Endodermal cell (in vitro differentiated cells): ENCODE data around the gene NFIC. TPM values are rescaled to one million over a fixed set of nuclear protein-coding genes. Genes with fewer than 3 reads are reported as not detected.

Experiments used
- DNase-seq: peaks from one replicate; pipeline ENCODE4 v3.0.0-alpha.2; 2017
- H3K27ac ChIP-seq: 2 replicates; pipeline ENCODE4 v1.5.1; 2013; ENCODE audit warnings: mild to moderate bottlenecking, low read depth, low read length, moderate library complexity
- H3K27me3 ChIP-seq: 2 replicates; pipeline ENCODE4 v1.6.1; 2013; ENCODE audit warnings: mild to moderate bottlenecking, low read length, moderate library complexity; ENCODE audit not compliant: insufficient read depth, control insufficient read depth, poor library complexity, severe bottlenecking
- H3K36me3 ChIP-seq: 2 replicates; pipeline ENCODE4 v1.7.0; 2013; ENCODE audit warnings: mild to moderate bottlenecking, low read length, moderate library complexity; ENCODE audit not compliant: control insufficient read depth, insufficient read depth
- H3K4me1 ChIP-seq: one replicate; pipeline ENCODE4 v1.7.0; 2013; ENCODE audit warnings: low read length; ENCODE audit not compliant: control insufficient read depth, insufficient read depth
- H3K4me3 ChIP-seq: 2 replicates; pipeline ENCODE4 v1.5.1; 2013; ENCODE audit warnings: mild to moderate bottlenecking, low read length, moderate library complexity
- H3K9ac ChIP-seq: 2 replicates; pipeline ENCODE4 v1.6.1; 2013; ENCODE audit warnings: mild to moderate bottlenecking, low read length, moderate library complexity; ENCODE audit not compliant: poor library complexity, severe bottlenecking; ENCODE audit errors: extremely low read depth
- H3K9me3 ChIP-seq: 2 replicates; pipeline ENCODE4 v1.6.1; 2013; ENCODE audit warnings: mild to moderate bottlenecking, low read length, moderate library complexity; ENCODE audit not compliant: control insufficient read depth
- H3K27ac Mint-ChIP-seq: 2 replicates; pipeline ENCODE4 v1.8.0; 2020; ENCODE audit warnings: mixed read lengths
- H3K27me3 Mint-ChIP-seq: 2 replicates; pipeline ENCODE4 v1.8.0; 2021; ENCODE audit warnings: mild to moderate bottlenecking, mixed read lengths; ENCODE audit not compliant: insufficient read depth
- H3K36me3 Mint-ChIP-seq: 2 replicates; pipeline ENCODE4 v1.8.0; 2020; ENCODE audit warnings: low read depth, mixed read lengths
- H3K4me1 Mint-ChIP-seq: 2 replicates; pipeline ENCODE4 v1.8.0; 2020; ENCODE audit warnings: mixed read lengths
- H3K4me3 Mint-ChIP-seq: 2 replicates; pipeline ENCODE4 v1.8.0; 2020; ENCODE audit warnings: mild to moderate bottlenecking, moderate library complexity, mixed read lengths
- H3K9me3 Mint-ChIP-seq: 2 replicates; pipeline ENCODE4 v1.8.0; 2020; ENCODE audit warnings: mild to moderate bottlenecking, mixed read lengths
- CTCF ChIP-seq: fragments of 200-600 bp; sonication (generic); conservative IDR thresholded peaks from 2 replicates; pipeline ENCODE4 v1.5.0; 2021; ENCODE audit warnings: antibody characterized with exemption, mild to moderate bottlenecking
- WGBS, 2 experiments: methylation state at CpG; one replicate each; pipeline versions ENCODE4 v1.1.5 to v1.1.7; 2013; ENCODE audit warnings: missing lambda C conversion rate in 2 of 2, mixed read lengths in 1 of 2; ENCODE audit not compliant: insufficient coverage in 1 of 2, insufficient read length in 1 of 2; 5-methylcytosine and 5-hydroxymethylcytosine counted together
- total RNA-seq, 2 donors: library from RNA; stranded (reverse); fragmentation: NEBNext Ultra II Directional in 1 of 2; extraction: Animal tissue kit (Norgen Biotek cat#: 25700) in 1 of 2; gene quantifications; 2 replicates in 1 of 2; 3 replicates in 1 of 2; pipeline ENCODE4 v1.2.1, GENCODE V29; 2021

NFIC gene
- total RNA-seq, 2 donors from 2014 or later: 5.2 to 6.6 TPM

DNA sequence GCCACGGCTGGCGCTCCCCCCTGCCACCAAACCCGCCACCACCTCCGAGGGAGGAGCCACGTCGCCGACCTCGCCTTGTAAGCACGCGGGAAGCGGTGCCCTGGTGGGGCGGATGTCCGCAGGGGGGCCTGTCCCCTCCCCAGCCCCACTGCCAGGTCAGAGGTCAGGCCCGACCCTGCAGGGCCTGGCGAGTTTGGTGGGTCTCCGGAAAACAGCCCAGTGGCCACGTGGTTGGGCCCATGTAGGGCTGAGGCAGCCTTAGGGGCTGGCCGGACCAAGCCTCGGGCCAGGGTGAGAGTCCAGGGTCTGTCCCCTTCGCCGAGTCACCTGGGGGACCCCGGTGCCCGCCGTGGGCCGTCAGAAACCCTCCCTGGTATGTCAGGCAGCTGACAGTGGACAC, 87.5 kb downstream of the NFIC start:
- Histone ChIP-seq H3K36me3 (no peaks in the 10 kb centered on the region), H3K9me3 (no peaks in the 10 kb centered on the region), H3K4me3 (no peak overlapping the region), H3K27me3 (no peaks in the 10 kb centered on the region), H3K27ac (no peak overlapping the region), H3K4me1 (peaks cover 8% of the 10 kb centered on the region), H3K9ac (no peak overlapping the region)
- no peak for DNase-seq
- WGBS, 2 experiments: 93 to 97% methylated on average over 10 to 25 of the region's 25 CpGs
- Mint-ChIP-seq H3K36me3 (no peaks in the 10 kb centered on the region), H3K4me3 (no peak overlapping the region), H3K4me1 (peaks cover 7% of the 10 kb centered on the region), H3K27ac (no peak overlapping the region), H3K27me3 (no peaks in the 10 kb centered on the region), H3K9me3 (no peaks in the 10 kb centered on the region)
- no peak for TF ChIP-seq CTCF

DNA sequence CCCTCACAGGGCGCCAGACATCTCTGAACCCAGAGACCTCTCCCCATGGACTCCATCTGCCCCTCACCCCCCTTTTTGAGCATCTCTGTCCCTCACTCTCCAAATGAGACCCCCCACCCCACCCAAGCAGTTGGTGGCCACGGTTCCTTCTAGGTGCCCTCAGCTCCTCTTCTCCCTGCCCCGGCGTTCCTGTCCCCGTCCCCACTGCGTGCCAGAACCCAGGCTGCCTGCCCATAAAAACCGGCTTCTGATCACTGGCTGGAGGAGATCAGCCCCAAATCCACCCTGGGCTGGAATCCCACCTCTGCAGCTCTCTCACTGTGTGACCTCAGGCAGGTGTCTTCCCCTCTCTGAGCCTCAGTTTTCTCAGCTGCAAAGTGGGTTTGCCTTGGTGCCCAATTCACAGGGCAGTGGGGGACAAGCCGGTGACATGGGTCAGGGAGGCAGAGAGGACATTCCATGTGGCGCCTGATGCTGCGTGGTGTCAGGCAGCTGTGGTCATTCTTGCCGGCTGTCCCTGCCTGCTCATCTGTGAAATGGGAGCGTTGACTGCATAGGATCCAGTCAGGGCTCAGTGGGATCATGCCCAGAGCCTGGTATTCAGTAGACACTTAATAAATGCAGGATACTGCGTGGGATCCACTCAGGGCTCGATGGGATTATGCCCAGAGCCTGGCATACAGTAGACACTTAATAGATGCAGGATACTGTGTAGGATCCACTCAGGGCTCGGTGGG, 88.4 kb downstream of the NFIC start:
- Histone ChIP-seq H3K9ac (no peak overlapping the region), H3K27me3 (no peaks in the 10 kb centered on the region), H3K36me3 (no peaks in the 10 kb centered on the region), H3K27ac (no peak overlapping the region), H3K4me1 (peaks cover 8% of the 10 kb centered on the region), H3K9me3 (no peaks in the 10 kb centered on the region), H3K4me3 (no peak overlapping the region)
- WGBS, 2 experiments: 93 to 98% methylated on average over 13 to 15 of the region's 15 CpGs
- no peak overlapping the region for H3K4me3 Mint-ChIP-seq
- H3K27ac Mint-ChIP-seq: no peak overlapping the region
- H3K4me1 Mint-ChIP-seq: peaks cover 7% of the 10 kb centered on the region
- no peaks in the 10 kb centered on the region for H3K36me3 Mint-ChIP-seq
- TF ChIP-seq CTCF: no peak
- H3K27me3 Mint-ChIP-seq: no peaks in the 10 kb centered on the region
- H3K9me3 Mint-ChIP-seq: no peaks in the 10 kb centered on the region
- DNase-seq: no peak

- no peaks in the 10 kb centered on the region for H3K27me3 ChIP-seq
- no peak for TF ChIP-seq CTCF
- no peak overlapping the region for H3K27ac Mint-ChIP-seq
- no peaks in the 10 kb centered on the region for H3K36me3 ChIP-seq
- no peak overlapping the region for H3K9ac ChIP-seq
- no peaks in the 10 kb centered on the region for H3K27me3 Mint-ChIP-seq
- H3K4me3 Mint-ChIP-seq: no peak overlapping the region
- peaks cover 7% of the 10 kb centered on the region for H3K4me1 Mint-ChIP-seq
- no peaks in the 10 kb centered on the region for H3K9me3 Mint-ChIP-seq
- no peak overlapping the region for H3K4me3 ChIP-seq
- DNase-seq: no peak
- H3K9me3 ChIP-seq: no peaks in the 10 kb centered on the region
- H3K4me1 ChIP-seq: peaks cover 8% of the 10 kb centered on the region
- H3K27ac ChIP-seq: no peak overlapping the region
- 90 to 97% methylated on average over 6 to 7 of the region's 7 CpGs for WGBS, 2 experiments
- no peaks in the 10 kb centered on the region for H3K36me3 Mint-ChIP-seq
Measured at GRCh38 chr19:3455393-3455955, 89.1 kb downstream of the NFIC start.
